ENCODE data around the gene HIPK4.
"Not testable (repeated sequence)": the region's sequence is repeated elsewhere in the genome, so short reads cannot be mapped to it uniquely, and the experiment has no call there.

HIPK4 gene

GRCh38 chr19:40392894-40393517 is 3.0 kb upstream of the HIPK4 start:
- DNase-seq, result no peak

DNA sequence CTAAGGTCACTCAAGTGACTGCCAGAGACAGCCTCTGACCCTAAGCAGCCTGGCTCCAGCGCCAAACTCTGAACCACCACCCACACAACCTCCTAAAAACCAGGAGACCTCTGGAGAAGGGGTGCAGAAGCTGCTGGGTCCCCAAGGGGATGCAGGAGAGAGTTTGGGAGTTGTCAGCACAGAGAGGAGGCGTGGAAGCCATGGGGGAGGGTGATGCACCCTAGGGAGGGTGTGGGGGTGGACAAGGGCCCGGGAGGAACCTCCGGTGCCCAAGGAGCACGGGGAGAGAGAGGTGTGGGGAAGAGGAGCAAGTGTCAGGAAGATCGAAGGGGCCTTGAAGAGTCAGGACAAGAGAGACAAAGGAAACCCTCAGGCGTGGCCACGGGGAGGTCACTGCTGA is 2.1 kb upstream of the HIPK4 start:
- no peak for DNase-seq

DNA sequence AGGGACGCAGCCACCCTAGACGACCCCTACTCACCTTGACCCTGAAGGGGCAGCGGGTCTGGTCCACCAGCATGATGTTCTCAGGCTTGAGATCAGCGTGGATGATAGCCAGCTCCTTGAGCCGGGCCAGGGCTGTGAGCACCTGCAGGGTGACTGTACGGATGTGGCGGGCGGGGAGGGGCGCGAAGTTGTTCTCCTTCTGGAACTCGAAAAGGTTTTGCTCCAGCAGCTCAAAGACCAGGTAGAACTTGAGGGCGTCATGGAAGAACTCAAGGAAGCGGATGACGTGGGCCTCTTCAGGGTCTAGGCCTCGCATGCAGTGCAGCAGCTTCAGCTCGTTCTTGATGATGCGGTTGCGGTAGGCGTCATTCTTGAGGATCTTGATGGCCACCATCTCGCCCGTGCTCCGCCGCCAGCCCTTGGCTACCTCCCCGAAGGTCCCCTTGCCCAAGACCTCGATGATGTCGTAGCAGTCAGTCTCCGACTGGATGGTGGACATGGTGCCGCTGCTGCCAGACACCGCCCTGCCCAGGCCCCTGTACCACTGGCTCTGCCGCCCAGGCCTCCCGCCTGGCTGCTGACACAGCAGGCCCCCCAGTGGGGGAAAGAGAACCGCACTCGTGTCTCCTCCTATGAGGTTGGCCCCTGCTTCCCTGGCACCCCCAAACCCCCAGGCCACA is 437 bp downstream of the HIPK4 start:
- no peak for DNase-seq

GRCh38 chr19:40388481-40388880 is 1.5 kb downstream of the HIPK4 start:
- no peak for DNase-seq

DNA sequence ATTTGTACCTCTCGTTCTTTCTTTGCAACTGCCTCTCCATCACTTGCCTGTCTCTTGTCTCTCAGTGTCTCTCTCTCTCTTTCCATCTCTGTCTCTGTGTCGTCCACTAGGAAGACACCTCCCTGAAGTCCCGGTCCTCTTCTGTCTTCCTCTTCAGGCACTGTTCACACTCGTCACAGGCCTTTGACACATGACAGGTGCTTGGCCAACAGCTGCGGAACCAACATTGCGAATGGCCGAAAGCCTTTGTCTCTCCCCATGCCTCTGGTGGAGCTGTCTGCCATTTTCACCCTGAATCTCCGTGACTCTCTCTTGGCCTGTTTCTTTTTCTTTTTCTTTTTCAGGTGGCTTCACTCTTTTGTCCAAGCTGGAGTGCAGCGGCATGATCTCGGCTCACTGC is 2.8 kb downstream of the HIPK4 start:
- no peak for DNase-seq

GRCh38 chr19:40383668-40384248 is 6.2 kb downstream of the HIPK4 start:
- no peak for DNase-seq

- DNase-seq, result no peak
Measured at GRCh38 chr19:40381321-40381720, 8.7 kb downstream of the HIPK4 start.

GRCh38 chr19:40380199-40381037 is 9.6 kb downstream of the HIPK4 start:
- DNase-seq, result no peak

- DNase-seq, result no peak
Measured at GRCh38 chr19:40379446-40380198, 10.4 kb downstream of the HIPK4 start.

DNA sequence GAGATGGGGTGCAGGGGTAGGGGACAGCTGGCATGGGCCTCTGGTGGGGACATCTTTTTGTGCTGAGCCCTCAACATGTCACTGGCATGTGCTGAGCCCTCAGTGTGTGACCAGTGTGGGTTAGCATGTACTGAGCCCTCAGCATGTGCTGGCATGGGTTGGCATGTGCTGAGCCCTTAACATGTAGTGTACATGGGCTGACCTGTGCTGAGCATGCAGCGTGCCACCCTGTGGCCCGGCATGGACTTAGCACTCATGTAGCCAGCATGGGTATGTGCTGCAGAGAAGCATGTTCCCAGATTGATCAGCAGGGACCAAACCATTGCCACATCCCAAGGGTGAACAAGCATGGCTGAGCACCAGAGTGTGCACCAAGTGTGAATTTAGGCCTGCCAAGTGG is 11.5 kb downstream of the HIPK4 start:
- no peak for DNase-seq

DNA sequence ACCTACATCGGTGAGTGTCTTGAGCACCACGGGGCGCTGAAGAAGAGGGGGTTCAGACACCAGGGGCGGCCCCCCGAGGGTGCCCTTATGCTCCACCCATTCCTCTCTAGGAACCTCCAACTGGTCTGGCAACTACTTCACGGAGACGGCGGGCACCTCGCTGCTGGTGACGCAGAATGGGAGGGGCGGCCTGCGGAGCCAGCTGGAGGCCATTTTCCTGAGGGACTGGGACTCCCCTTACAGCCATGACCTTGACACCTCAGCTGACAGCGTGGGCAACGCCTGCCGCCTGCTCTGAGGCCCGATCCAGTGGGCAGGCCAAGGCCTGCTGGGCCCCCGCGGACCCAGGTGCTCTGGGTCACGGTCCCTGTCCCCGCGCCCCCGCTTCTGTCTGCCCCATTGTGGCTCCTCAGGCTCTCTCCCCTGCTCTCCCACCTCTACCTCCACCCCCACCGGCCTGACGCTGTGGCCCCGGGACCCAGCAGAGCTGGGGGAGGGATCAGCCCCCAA is 12.1 kb downstream of the HIPK4 start:
- DNase-seq, result no peak

GRCh38 chr19:40376286-40376862 is 13.6 kb downstream of the HIPK4 start:
- DNase-seq, result no peak

- no peak for DNase-seq
Measured at GRCh38 chr19:40374084-40374483, 15.9 kb downstream of the HIPK4 start.

DNA sequence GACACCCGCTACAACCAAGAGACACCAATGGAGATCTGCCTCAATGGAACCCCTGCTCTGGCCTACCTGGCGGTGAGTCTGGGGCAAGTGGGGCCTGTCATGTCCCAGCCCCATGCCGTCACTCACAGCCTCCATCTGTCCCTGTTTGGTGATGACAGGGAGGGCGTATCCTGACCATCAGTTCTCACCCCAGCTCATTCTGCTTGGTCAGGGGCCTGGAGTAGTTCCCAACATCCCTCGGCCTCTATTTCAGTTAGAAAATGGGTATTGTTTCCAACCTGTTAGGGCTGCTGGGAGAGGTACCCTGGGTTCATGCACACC is 18.2 kb downstream of the HIPK4 start:
- DNase-seq, result no peak

DNA sequence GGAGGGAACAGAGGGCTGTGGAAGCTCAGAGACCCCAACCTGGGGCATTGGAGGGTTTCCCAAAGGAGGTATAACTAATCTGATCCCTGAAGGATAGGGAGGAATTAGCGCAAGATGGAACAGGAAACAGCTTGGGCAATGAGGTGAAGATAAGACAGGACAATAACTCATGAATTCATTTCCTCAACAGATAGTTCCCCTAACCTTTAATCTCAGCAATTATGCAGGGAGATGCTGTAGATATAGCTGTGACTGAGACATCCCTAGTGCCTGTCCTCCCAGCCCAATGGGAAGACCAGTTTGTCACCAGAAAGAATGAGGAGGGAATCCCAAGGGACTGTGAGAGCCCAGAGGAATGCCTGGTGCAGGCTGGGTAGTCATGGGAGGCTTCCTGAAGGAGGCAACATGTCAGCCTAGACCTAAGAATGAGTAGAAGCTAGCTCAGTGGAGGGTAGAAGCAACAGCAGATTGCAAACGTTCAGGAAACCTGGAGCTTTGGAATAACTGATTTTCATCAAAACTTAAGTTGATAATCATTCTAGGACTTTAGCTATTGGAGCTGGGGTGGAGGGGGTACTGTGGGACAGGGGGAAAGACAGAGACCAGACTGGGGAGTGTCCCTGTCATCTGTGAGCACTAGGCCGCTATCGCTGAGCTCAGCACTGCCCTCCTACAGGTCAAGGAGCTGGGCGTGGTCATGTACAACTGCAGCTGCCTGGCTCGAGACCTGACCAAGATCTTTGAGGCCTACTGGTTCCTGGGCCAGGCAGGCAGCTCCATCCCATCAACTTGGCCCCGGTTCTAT is 18.8 kb downstream of the HIPK4 start:
- DNase-seq, result no peak

DNA sequence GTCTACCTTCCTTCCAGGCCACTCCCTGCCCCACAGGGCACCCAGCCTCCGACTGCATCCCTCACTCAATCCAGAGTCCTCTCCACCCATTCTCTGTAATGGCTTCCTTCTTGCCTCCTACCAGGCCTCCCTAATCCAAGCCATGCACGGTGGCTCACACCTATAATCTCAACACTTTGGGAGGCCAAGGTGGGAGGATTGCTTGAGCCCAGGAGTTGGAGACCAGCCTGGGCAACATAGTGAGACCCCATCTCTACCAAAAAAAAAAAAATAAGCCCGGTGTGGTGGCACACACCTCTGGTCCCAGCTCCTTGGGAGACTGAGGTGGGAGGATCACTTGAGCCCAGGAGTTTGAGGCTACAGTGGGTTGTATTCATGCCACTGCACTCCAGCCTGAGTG is 19.7 kb downstream of the HIPK4 start:
- DNase-seq, result not testable (repeated sequence)

DNA sequence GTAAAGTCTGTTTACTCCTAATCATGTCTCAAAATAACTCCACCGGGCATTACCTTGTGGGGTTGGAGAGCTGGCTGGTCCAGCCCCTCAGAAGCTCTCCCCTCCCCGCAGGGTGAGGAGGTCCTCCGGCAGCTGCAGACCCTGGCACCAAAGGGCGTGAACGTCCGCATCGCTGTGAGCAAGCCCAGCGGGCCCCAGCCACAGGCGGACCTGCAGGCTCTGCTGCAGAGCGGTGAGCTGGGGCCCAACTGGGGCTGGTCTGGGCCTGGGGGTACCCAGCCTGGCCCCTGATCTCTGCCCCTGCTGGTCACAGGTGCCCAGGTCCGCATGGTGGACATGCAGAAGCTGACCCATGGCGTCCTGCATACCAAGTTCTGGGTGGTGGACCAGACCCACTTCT is 20.2 kb downstream of the HIPK4 start:
- no peak for DNase-seq

GRCh38 chr19:40367577-40368434 is 22.2 kb downstream of the HIPK4 start:
- no peak for DNase-seq

- no peak for DNase-seq
Measured at GRCh38 chr19:40366697-40367561, 23.1 kb downstream of the HIPK4 start.
